ENCODE data around the gene FXR1. TPM values are rescaled to one million over a fixed set of nuclear protein-coding genes. Genes with fewer than 3 reads are reported as not detected.

Gene FXR1
- total and polyA plus RNA-seq, 2 of the 4 experiments (the other 2 are of a cell fraction), result 110 to 182 TPM

DNA sequence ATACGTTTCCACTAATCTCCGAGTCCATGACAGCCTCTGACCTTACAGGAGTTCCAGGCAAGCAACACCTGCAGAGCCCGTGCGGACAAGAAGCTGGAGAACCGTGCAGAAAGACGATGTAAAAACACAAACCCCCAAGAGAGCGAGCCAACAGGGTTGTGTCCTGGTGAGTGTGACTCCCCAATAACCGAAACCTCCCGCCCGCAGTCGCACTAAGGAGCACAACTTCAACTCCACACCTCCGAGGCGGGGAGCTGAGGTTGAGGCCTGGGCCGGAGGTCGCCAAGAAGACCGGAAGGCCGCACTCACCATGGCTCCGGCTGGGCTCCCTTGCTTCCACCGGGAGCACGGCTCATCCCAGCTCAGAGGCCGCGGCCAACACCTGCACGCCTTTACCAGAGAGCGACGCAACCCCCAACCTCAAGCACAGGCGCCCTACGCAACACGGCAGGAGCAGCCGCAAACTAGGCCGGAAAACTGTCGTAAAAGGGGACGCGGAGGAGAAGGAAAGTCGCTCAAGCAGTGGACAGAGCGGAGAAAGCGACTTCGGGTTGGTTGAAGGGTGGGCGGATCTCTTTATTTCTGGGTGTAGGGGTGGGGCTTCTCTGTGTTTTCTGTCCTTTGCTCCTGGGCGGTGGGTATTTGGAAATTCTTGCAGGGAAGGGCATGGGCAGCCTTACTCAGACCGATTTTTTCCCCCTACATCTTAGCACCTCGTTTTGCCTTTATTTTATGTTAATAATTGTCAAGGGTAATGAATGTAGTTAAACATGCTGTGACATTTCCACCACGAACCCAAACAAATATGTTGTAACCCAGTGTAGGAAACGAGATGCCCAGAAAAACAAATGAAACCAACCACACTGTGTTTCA is 77.1 kb downstream of the FXR1 start, which contains the start of gene DNAJC19 (continued):
- TF ChIP-seq BHLHE40 (IDR thresholded peaks at IDR 0.05; ENCODE audit: low read depth, low read length) (no peak; the same call in 1 of the 2 replicates), POLR2A (IDR thresholded peaks at IDR 0.05; ENCODE audit: low read depth, low read length) (no peak), CHD1 (IDR thresholded peaks at IDR 0.05; ENCODE audit: low read depth, low read length) (no peak)

- CTCF ChIA-PET, result no interaction called here
- no peak for TF ChIP-seq NFE2L2 (IDR thresholded peaks at IDR 0.05; ENCODE audit: low read depth, low read length)
- no peak for TF ChIP-seq CHD1 (IDR thresholded peaks at IDR 0.05; ENCODE audit: low read depth, low read length)
- no peak for TF ChIP-seq RCOR1 (IDR thresholded peaks at IDR 0.05; ENCODE audit: insufficient replicate concordance, low read length)
- no peak for TF ChIP-seq MAFK (IDR thresholded peaks at IDR 0.05; ENCODE audit: low read depth, low read length)
- no peak for TF ChIP-seq FOS (IDR thresholded peaks at IDR 0.05; ENCODE audit: low read depth, low read length)
- TF ChIP-seq, protein P1, sequence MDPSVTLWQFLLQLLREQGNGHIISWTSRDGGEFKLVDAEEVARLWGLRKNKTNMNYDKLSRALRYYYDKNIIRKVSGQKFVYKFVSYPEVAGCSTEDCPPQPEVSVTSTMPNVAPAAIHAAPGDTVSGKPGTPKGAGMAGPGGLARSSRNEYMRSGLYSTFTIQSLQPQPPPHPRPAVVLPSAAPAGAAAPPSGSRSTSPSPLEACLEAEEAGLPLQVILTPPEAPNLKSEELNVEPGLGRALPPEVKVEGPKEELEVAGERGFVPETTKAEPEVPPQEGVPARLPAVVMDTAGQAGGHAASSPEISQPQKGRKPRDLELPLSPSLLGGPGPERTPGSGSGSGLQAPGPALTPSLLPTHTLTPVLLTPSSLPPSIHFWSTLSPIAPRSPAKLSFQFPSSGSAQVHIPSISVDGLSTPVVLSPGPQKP (IDR thresholded peaks at IDR 0.05; ENCODE audit: borderline replicate concordance, low read depth, low read length), result no peak
- TF ChIP-seq CTCF (conservative IDR thresholded peaks at IDR 0.05; ENCODE audit: low read depth, low read length), result no peak
- no peak for TF ChIP-seq SMC3 (IDR thresholded peaks at IDR 0.05; ENCODE audit: low read depth, low read length)
- TF ChIP-seq RAD21 (IDR thresholded peaks at IDR 0.05; ENCODE audit: low read length), result no peak
- TF ChIP-seq POLR2A (IDR thresholded peaks at IDR 0.05; ENCODE audit: low read depth, low read length), result no peak
- TF ChIP-seq MAZ (IDR thresholded peaks at IDR 0.05; ENCODE audit: borderline replicate concordance, low read depth, low read length), result no peak
- no peak for TF ChIP-seq BHLHE40 (IDR thresholded peaks at IDR 0.05; ENCODE audit: low read depth, low read length)
- TF ChIP-seq RFX5 (IDR thresholded peaks at IDR 0.05; ENCODE audit: low read depth, low read length), result no peak
- TF ChIP-seq CEBPB (IDR thresholded peaks at IDR 0.05; ENCODE audit: low read depth, low read length), result no peak
Observed at GRCh38 chr3:180990505-180990904, 78.0 kb downstream of the FXR1 start.

More at GRCh38 chr3:180990505-180990904, 78.0 kb downstream of the FXR1 start:
- Histone ChIP-seq H3K4me1 (ENCODE audit: control insufficient read depth, insufficient read depth, low read length) (no peaks in the 10 kb centered on the region), H2AFZ (replicated peaks; ENCODE audit: low read length, poor library complexity) (no peak overlapping the region), H2BK15ac (ENCODE audit: low read depth, low read length) (no peak overlapping the region), H2BK20ac (ENCODE audit: low read depth, low read length) (no peak overlapping the region), H4K8ac (ENCODE audit: low read depth in 2 of 2, low read length in 2 of 2) (peak overlapping the region in 1 of 2 experiments; percentile 46; a peak in 2 of 4 replicates), H3K14ac (replicated peaks; ENCODE audit: low read depth, low read length) (no peak overlapping the region), H3K9ac (ENCODE audit: low read depth, low read length) (no peak overlapping the region), H3K9me3 (ENCODE audit: control insufficient read depth, insufficient read depth, low read length) (no peaks in the 10 kb centered on the region), H3K4ac (ENCODE audit: low read depth, low read length) (no peak overlapping the region), H3K27me3 (ENCODE audit: control insufficient read depth, insufficient read depth, low read length) (no peaks in the 10 kb centered on the region), H3K27ac (ENCODE audit: insufficient read depth, low read length) (no peak overlapping the region), H3K23ac (ENCODE audit: low read depth, low read length) (no peak overlapping the region), H3K56ac (ENCODE audit: extremely low read depth, insufficient read depth, low read length) (no peak overlapping the region), H3K18ac (ENCODE audit: low read depth, low read length) (no peak overlapping the region), H3K36me3 (ENCODE audit: control insufficient read depth, insufficient read depth, low read length) (peaks cover 4% of the 10 kb centered on the region), H3K4me3 (ENCODE audit: insufficient read depth, low read depth, low read length) (peak overlapping the region; percentile 79; the same call in 1 of the 2 replicates), H2AK5ac (ENCODE audit: low read depth, low read length) (no peak overlapping the region), H3K79me1 (ENCODE audit: low read depth in 1 of 2, low read length in 2 of 2) (peaks cover 8 to 12% of the 10 kb centered on the region in 2 experiments), H4K20me1 (ENCODE audit: insufficient read depth, low read length) (no peaks in the 10 kb centered on the region), H4K91ac (ENCODE audit: insufficient read depth, low read depth, low read length) (no peak overlapping the region), H2BK5ac (ENCODE audit: low read depth, low read length, poor library complexity, severe bottlenecking) (no peak overlapping the region), H3K4me2 (ENCODE audit: low read depth, low read length) (peak overlapping the region; percentile 60), H4K5ac (ENCODE audit: low read depth, low read length) (no peak overlapping the region), H3K9me1 (ENCODE audit: insufficient read depth, low read length) (no peaks in the 10 kb centered on the region), H2AK9ac (replicated peaks; ENCODE audit: low read depth, low read length, poor library complexity) (no peak overlapping the region), H2BK120ac (ENCODE audit: low read depth, low read length) (no peak overlapping the region)
- dilution Hi-C loops (cut with HindIII; ENCODE audit: low sequenced_read_pairs, unreplicated experiment), result no loop called here
- no peak for ATAC-seq (ENCODE audit: low read depth)
- DNase-seq, result no peak
- no TSS peak for BruUV-seq (replicated peaks)
- POLR2A ChIA-PET (ENCODE audit: unreplicated experiment), result no interaction called here
- intact Hi-C loops (cut with micrococcal nuclease), result no loop called here
- in situ Hi-C loops (cut with MboI; ENCODE audit: low sequenced_read_pairs), result no loop called here
- no CpG with 5 or more reads among the region's 2 CpGs for WGBS, 2 experiments (ENCODE audit: extremely low coverage in 2 of 2, insufficient read length in 1 of 2)
